H1 (cell line): ENCODE data around the gene TRAPPC8.
"Not testable (repeated sequence)": the region's sequence is repeated elsewhere in the genome, so short reads cannot be mapped to it uniquely, and the experiment has no call there.

Source experiments
- CEBPB ChIP-seq: IDR thresholded peaks from 2 replicates; pipeline ENCODE4 v1.6.1; 2012; ENCODE audit warnings: low read depth, low read length
- CHD2 ChIP-seq: IDR thresholded peaks from 2 replicates; pipeline ENCODE4 v1.6.1; 2012; ENCODE audit warnings: low read length, improper control_type of control experiment
- POU5F1 ChIP-seq: IDR thresholded peaks from 2 replicates; pipeline ENCODE4 v1.6.1; 2011; ENCODE audit warnings: low read depth, mild to moderate bottlenecking, low read length, moderate library complexity
- SIN3A ChIP-seq, 2 experiments: IDR thresholded peaks in 1 of 2; conservative IDR thresholded peaks in 1 of 2; 2 replicates each; pipeline ENCODE4 v1.6.1; 2011 to 2012; ENCODE audit warnings: low read length in 2 of 2, improper control_type of control experiment in 1 of 2, low read depth in 1 of 2, mild to moderate bottlenecking in 1 of 2
- SIX5 ChIP-seq: IDR thresholded peaks from 2 replicates; pipeline ENCODE4 v1.6.1; 2011; ENCODE audit warnings: mild to moderate bottlenecking, low read depth, low read length
- TAF1 ChIP-seq: IDR thresholded peaks from 2 replicates; pipeline ENCODE4 v1.6.1; 2011; ENCODE audit warnings: mild to moderate bottlenecking, low read depth, low read length
- USF2 ChIP-seq: IDR thresholded peaks from 2 replicates; pipeline ENCODE4 v1.6.1; 2011; ENCODE audit warnings: low read length, improper control_type of control experiment
- TF ChIP-seq, protein P1 (sequence below), 3 experiments: IDR thresholded peaks; 1 replicate in 2 of 3; 2 replicates in 1 of 3; pipeline versions ENCODE4 v1.5.1 to v1.6.1; 2011; ENCODE audit warnings: low read length in 3 of 3, mild to moderate bottlenecking in 3 of 3, inconsistent platforms in 2 of 3, low read depth in 1 of 3, moderate library complexity in 1 of 3; ENCODE audit not compliant: insufficient read depth in 1 of 3; ENCODE audit errors: control extremely low read depth in 1 of 3

DNA sequence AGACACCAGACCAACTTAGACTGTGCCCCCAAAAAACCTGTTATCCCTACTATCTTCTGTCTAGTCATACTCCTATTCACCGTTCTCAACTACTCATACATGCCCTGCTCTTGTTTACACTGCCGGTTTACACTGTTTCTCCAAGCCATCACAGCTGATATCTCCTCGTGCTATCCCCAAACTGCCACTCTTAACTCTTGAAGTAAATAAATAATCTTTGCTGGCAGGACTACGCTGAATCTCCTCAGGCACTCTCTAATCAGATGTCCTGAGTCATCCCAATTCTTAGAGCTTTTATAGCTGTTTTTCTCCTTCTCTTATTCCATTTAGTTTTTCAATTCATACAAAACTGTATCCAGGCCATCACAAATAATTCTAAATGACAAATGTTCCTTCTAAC lies 133.9 kb downstream of the TRAPPC8 start:
- not testable (repeated sequence) for TF ChIP-seq TAF1; SIN3A (conservative IDR thresholded peaks at IDR 0.05 in 1 of 2, IDR thresholded peaks at IDR 0.05 in 1 of 2; ENCODE audit: low read depth in 1 of 2, low read length in 2 of 2); CEBPB; SIX5; CHD2; POU5F1; USF2
- TF ChIP-seq, protein P1, sequence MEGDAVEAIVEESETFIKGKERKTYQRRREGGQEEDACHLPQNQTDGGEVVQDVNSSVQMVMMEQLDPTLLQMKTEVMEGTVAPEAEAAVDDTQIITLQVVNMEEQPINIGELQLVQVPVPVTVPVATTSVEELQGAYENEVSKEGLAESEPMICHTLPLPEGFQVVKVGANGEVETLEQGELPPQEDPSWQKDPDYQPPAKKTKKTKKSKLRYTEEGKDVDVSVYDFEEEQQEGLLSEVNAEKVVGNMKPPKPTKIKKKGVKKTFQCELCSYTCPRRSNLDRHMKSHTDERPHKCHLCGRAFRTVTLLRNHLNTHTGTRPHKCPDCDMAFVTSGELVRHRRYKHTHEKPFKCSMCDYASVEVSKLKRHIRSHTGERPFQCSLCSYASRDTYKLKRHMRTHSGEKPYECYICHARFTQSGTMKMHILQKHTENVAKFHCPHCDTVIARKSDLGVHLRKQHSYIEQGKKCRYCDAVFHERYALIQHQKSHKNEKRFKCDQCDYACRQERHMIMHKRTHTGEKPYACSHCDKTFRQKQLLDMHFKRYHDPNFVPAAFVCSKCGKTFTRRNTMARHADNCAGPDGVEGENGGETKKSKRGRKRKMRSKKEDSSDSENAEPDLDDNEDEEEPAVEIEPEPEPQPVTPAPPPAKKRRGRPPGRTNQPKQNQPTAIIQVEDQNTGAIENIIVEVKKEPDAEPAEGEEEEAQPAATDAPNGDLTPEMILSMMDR (IDR thresholded peaks at IDR 0.05; ENCODE audit: control extremely low read depth in 1 of 3, insufficient read depth in 1 of 3, low read depth in 1 of 3, low read length in 3 of 3), result not testable (repeated sequence)
